ENCODE measurements around the gene PA2G4. TPM values are rescaled to one million over a fixed set of nuclear protein-coding genes. Genes with fewer than 3 reads are reported as not detected.

The PA2G4 gene
- total RNA-seq (2022; extraction: Qiagen RNA extraction) = 263 to 349 TPM (median 284 TPM) in 5 replicates

DNA sequence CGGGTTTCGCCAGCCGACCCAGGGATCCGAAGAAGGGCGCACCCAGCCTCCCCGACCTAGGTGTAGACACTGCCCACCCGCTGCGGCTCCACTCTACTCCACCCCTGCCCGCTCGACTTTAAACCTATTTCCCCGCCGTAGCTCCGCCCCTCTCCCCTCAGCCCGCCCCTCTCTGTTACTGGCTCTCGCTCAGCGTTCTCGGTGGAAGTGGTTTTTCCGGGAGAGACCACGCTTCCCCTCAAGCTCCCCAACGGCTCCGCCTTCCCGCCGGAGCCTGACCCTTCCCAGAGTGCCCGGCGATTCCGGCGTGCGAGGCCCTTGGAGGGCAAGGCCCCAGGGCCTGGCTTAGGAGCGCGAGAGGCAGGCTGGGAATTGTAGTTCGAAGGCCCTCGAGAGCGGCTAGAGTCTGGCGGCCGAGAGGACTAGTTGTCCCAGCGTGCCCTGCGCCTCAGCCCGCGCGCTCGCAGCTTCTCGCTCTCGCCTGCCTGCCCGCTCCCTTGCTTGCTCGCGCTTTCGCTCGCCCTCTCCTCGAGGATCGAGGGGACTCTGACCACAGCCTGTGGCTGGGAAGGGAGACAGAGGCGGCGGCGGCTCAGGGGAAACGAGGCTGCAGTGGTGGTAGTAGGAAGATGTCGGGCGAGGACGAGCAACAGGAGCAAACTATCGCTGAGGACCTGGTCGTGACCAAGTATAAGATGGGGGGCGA is at the start of gene PA2G4:
PA2G4 (plus strand) TSS at position 451 of the 706 bp plus-strand sequence; CDS start at position 630, 179 bp downstream.

DNA sequence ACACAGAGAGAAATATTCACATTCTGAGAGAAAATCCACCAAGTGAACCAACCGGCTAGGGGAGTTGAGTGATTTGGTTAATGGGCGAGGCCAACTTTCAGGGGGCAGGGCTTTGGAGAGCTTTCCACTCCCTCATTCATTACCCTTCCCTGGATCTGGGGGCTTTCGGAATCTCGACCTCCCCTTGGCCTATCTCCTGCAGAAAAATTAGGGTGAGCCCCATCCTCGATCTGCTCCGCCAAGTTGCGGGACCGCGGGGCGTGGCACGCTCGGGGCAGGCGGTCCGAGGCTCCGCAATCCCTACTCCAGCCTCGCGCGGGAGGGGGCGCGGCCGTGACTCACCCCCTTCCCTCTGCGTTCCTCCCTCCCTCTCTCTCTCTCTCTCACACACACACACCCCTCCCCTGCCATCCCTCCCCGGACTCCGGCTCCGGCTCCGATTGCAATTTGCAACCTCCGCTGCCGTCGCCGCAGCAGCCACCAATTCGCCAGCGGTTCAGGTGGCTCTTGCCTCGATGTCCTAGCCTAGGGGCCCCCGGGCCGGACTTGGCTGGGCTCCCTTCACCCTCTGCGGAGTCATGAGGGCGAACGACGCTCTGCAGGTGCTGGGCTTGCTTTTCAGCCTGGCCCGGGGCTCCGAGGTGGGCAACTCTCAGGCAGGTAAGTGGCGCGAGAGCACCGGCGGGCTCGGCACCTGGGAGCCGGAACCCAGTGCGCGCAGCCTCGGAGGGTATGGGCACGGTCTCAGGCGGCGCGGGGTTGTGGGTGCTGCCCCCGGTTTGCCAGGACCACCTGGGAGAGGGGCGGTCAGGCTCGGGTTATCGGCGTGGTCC is 24.4 kb upstream of the PA2G4 start, which contains the start of gene ERBB3:
ERBB3 (plus strand) TSS at position 443 of the 833 bp plus-strand sequence; CDS start at position 579, 136 bp downstream.

DNA sequence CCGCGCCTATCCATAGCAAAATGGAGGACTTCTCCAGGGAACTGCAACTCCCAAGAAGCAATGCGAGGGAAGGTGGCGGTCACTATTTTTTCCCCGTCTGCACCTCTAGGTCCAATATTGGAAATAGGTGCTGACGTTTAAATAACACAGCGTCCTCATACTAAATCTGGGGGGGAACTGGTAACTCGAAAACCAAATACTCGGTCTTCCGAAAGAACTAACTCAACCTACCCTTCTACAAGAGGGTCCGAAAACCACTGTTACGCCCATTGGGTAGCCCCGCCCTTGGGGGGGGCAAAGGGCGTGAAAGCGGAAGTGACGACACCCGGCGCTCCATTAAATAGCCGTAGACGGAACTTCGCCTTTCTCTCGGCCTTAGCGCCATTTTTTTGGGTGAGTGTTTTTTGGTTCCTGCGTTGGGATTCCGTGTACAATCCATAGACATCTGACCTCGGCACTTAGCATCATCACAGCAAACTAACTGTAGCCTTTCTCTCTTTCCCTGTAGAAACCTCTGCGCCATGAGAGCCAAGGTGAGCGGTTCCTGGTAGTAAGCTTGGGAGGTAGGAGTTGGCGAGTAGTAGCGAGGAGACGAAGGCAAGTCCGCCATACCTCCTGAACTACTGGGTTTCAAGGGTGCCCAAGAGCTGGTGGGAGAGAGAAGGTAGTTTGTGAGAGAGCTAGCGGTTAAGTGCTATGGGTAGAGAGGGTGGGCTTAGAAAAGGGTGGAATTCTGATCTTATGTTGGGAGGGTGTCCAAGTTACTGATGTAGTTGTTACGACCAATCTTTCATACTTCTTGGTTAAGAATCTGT is 12.1 kb downstream of the PA2G4 start, which contains the start of gene RPL41:
RPL41 (plus strand) TSS at position 367 of the 815 bp plus-strand sequence.

DNA sequence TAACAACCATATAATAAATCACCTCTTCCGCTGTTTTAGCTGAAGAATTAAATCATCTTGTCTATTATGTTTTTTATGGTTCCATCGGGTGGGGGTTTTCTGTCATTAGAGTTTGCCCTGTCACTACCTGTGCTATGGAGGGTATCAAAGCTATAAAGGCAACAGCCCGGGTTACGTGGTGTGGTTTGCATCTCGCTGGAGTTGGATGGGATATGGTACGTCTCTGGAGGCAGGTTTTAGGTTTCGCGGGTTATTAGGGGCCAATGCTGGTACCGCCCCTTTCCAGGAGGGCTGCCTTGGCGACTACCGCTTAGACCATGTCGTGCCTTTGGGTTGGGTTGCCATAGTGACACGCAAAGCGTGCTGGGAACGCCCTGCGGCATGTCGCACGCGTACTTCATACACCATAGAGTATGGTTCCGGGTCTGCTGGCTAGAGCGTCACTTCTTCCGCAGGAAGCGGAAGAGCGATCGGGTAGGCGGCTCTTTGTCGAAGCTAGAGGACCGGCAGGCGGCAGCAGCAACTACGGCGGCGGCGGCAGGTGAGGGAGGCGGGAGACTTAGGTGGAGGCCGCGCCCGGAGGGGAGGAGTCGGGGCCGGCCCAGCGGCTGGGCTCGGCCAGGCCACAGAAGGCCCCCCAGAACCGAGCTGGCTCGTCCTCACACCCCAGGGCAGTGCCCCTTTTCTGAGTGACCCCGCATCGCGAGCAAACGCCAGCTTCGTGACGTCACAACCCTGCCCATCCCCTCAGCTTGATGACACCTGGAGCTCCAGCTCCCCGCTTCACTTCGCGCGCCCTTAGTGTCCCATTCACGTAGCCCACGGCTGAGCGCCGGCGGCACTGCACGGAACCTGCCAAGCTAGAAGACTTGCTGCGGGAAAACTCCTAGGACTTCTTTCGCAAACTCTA is 13.7 kb downstream of the PA2G4 start, which contains the start of gene ZC3H10:
ZC3H10 (plus strand) TSS at position 489 of the 910 bp plus-strand sequence. CDS start 2,297 bp downstream, outside the sequence.

DNA sequence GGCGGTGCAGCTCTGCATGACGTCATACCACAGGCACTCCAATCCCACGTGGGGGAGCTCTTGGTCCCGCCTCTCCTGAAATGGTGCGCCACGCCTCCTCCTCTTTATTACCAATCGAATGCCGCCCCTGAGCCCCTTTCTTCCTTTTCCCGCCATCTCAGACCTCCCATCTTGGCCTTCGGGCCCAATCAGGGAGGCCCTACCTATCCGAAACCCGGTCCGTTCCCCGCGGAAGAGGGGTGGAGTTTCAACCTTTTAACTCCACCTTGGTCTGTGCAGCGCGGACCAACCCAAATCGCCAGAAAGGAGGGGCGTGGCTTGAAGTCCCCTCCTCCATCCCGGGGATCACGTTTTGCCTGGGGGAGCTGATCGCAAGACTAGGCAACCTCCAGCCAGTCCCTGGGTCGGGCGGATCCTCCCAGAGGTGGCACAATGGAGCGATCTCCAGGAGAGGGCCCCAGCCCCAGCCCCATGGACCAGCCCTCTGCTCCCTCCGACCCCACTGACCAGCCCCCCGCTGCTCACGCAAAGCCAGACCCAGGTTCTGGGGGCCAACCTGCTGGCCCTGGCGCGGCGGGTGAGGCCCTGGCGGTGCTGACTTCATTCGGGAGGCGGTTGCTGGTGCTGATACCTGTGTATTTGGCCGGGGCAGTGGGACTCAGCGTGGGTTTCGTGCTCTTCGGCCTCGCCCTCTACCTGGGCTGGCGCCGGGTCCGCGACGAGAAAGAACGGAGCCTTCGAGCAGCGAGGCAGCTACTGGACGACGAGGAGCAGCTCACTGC is 23.7 kb downstream of the PA2G4 start, which contains the start of gene ESYT1:
ESYT1 (plus strand) TSS at position 380 of the 782 bp plus-strand sequence; CDS start at position 433, 53 bp downstream.

DNA sequence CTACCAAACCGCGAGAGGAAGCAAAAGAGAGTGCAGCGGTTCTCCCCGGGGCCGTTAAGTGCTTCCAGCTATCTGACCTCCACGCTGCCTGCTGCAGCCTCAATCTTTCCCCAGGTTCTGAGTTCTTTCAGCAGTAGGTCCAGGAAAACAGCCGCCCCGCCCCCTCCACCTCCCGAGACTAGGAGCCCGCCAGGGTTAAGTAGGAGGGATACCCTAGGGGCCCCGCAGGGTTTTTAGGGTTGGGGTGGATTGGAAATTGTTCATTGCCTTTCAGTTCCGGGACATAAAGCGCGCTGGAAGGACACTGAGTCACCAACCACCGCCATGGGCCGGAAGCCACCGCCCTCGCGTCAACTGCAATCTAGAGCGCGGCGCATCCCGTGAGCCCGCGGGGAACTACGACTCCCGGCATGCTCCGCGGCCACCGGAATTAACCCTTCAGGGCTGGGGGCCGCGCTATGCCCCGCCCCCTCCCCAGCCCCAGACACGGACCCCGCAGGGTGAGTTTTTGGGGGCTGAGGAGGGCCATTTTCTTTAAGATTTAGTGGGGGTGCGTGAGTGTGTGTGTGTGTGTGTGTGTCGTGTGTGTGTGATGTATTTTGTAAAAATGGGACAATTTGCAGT is 47.9 kb downstream of the PA2G4 start, which contains the start of gene MYL6B:
MYL6B (plus strand) TSS at position 456 of the 624 bp plus-strand sequence. CDS start 1,332 bp downstream, outside the sequence.

DNA sequence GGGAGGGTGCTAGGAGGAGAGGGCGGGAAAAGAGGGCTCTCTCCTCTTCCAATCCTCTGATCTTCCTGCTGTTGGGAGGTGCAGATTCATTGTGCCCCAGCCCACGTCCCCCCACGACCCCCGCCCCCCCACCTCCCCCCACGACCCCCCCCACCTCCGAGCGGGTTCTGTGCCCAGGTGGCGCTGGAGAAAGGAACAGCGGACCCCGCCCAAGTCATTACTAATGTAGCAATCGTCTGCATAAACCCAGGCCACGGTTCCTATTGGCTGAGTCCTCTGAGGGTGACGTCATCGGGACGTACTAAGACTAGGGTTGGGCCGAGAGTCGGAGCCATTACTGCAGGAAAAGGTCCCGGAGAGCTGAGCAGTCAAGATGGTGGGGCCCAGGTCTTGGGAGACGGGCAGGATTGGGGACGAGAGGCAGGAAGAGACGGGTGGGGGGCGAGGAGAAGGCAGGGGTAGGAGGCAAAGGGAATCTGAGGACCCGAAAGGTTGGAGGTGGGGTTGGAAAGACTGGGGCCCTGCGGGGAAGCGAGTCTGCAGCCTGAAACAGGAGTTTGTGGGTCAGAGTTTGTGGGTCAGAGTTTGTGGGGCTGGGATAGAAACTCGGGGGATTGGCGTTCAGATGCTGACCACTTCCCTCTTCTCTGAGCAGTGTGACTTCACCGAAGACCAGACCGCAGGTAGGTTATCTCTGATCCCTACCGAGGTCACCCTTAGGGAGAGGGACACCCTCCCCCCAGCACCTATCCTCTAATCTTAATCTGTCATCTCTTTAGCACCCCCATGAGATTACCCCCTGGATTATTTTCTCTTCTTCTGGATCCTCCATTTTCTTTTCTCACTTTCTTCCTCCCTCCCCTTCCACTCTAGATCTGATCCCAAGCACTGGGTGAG is 53.9 kb downstream of the PA2G4 start, which contains the start of gene MYL6:
MYL6 (plus strand) TSS at position 331 of the 897 bp plus-strand sequence; CDS start at position 374, 43 bp downstream.

Other genes starting within 250 kb of the PA2G4 start
- gene PYM1, start 176.7 kb upstream of the PA2G4 start, total RNA-seq (2022; extraction: Qiagen RNA extraction) = 40.4 to 44.4 TPM (median 41.2 TPM) in 5 replicates
- gene DGKA, start 173.4 kb upstream of the PA2G4 start, total RNA-seq (2022; extraction: Qiagen RNA extraction) = 17.8 to 23.2 TPM (median 20.7 TPM) in 5 replicates
- gene PMEL, start 138.5 kb upstream of the PA2G4 start, total RNA-seq (2022; extraction: Qiagen RNA extraction) = 0.70 to 1.5 TPM (median 1.1 TPM) in 5 replicates
- gene CDK2, start 137.7 kb upstream of the PA2G4 start, total RNA-seq (2022; extraction: Qiagen RNA extraction) = 46.6 to 56.3 TPM (median 54.0 TPM) in 5 replicates
- 26.2 to 33.8 TPM (median 32.7 TPM) in 5 replicates for gene RAB5B, start 130.5 kb upstream of the PA2G4 start, total RNA-seq (2022; extraction: Qiagen RNA extraction)
- 7.5 to 10.0 TPM (median 8.7 TPM) in 5 replicates for gene SUOX, start 107.3 kb upstream of the PA2G4 start, total RNA-seq (2022; extraction: Qiagen RNA extraction)
- gene IKZF4, start 83.5 kb upstream of the PA2G4 start, total RNA-seq (2022; extraction: Qiagen RNA extraction) = 2.0 to 3.0 TPM (median 2.5 TPM) in 5 replicates
- gene RPS26, start 62.6 kb upstream of the PA2G4 start, total RNA-seq (2022; extraction: Qiagen RNA extraction) = 589 to 809 TPM (median 704 TPM) in 5 replicates
- 0.98 to 2.4 TPM (median 1.1 TPM) in 5 replicates for gene ERBB3, start 24.4 kb upstream of the PA2G4 start, total RNA-seq (2022; extraction: Qiagen RNA extraction)
- 4,788 to 5,894 TPM (median 5,599 TPM) in 5 replicates for gene RPL41, start 12.1 kb downstream of the PA2G4 start, total RNA-seq (2022; extraction: Qiagen RNA extraction)
- 2.6 to 4.1 TPM (median 2.8 TPM) in 5 replicates for gene ZC3H10, start 13.7 kb downstream of the PA2G4 start, total RNA-seq (2022; extraction: Qiagen RNA extraction)
- gene ESYT1, start 23.7 kb downstream of the PA2G4 start, total RNA-seq (2022; extraction: Qiagen RNA extraction) = 59.6 to 64.9 TPM (median 64.2 TPM) in 5 replicates
- gene MYL6B, start 48.0 kb downstream of the PA2G4 start, total RNA-seq (2022; extraction: Qiagen RNA extraction) = 69.1 to 84.7 TPM (median 80.8 TPM) in 5 replicates
- 2,187 to 2,775 TPM (median 2,288 TPM) in 5 replicates for gene MYL6, start 53.8 kb downstream of the PA2G4 start, total RNA-seq (2022; extraction: Qiagen RNA extraction)
- gene SMARCC2, start 84.9 kb downstream of the PA2G4 start, total RNA-seq (2022; extraction: Qiagen RNA extraction) = 28.2 to 35.7 TPM (median 31.2 TPM) in 5 replicates
- gene RNF41, start 117.4 kb downstream of the PA2G4 start, total RNA-seq (2022; extraction: Qiagen RNA extraction) = 21.7 to 26.5 TPM (median 25.1 TPM) in 5 replicates
- gene NABP2, start 119.8 kb downstream of the PA2G4 start, total RNA-seq (2022; extraction: Qiagen RNA extraction) = 54.9 to 59.8 TPM (median 58.5 TPM) in 5 replicates
- gene SLC39A5, start 125.5 kb downstream of the PA2G4 start, total RNA-seq (2022; extraction: Qiagen RNA extraction) = 0.05 to 0.08 TPM in 2 of 5 replicates, not detected in the others
- 36.2 to 45.1 TPM (median 38.3 TPM) in 5 replicates for gene ANKRD52, start 153.8 kb downstream of the PA2G4 start, total RNA-seq (2022; extraction: Qiagen RNA extraction)
- gene COQ10A, start 162.4 kb downstream of the PA2G4 start, total RNA-seq (2022; extraction: Qiagen RNA extraction) = 12.1 to 14.7 TPM (median 14.2 TPM) in 5 replicates
- 144 to 175 TPM (median 152 TPM) in 5 replicates for gene CS, start 195.8 kb downstream of the PA2G4 start, total RNA-seq (2022; extraction: Qiagen RNA extraction)
- 108 to 151 TPM (median 138 TPM) in 5 replicates for gene CNPY2, start 211.4 kb downstream of the PA2G4 start, total RNA-seq (2022; extraction: Qiagen RNA extraction)
- gene PAN2, start 229.4 kb downstream of the PA2G4 start, total RNA-seq (2022; extraction: Qiagen RNA extraction) = 10.3 to 14.2 TPM (median 13.9 TPM) in 5 replicates
- 0.31 to 0.52 TPM (median 0.38 TPM) in 5 replicates for gene IL23A, start 234.3 kb downstream of the PA2G4 start, total RNA-seq (2022; extraction: Qiagen RNA extraction)

Measured in A549 treated with AZD2906 at 1 μM for 4 hours (cell line).